Neural progenitor cell (in vitro differentiated cells): Measurements from ENCODE around the gene MPPED1. TPM values are rescaled to one million over a fixed set of nuclear protein-coding genes. Genes with fewer than 3 reads are reported as not detected.

Experiments
- DNase-seq: peaks from one replicate; pipeline ENCODE4 v3.0.0-alpha.2; 2016; ENCODE audit warnings: low spot score
- H2AFZ ChIP-seq: fragments of 200-600 bp; sonication (generic); replicated peaks from 2 replicates; pipeline ENCODE4 v1.6.1; 2016; ENCODE audit warnings: antibody characterized with exemption
- H3F3A ChIP-seq: fragments of 200-600 bp; sonication (generic); 2 replicates; pipeline ENCODE4 v1.6.1; 2016; ENCODE audit warnings: antibody characterized with exemption, low read depth
- H3K27ac ChIP-seq: fragments of 200-600 bp; sonication (generic); 2 replicates; pipeline ENCODE4 v1.5.1; 2016; ENCODE audit warnings: mild to moderate bottlenecking
- H3K27me3 ChIP-seq: fragments of 200-600 bp; sonication (generic); 2 replicates; pipeline ENCODE4 v1.6.1; 2016; ENCODE audit warnings: mild to moderate bottlenecking, moderate library complexity
- H3K36me3 ChIP-seq: fragments of 200-600 bp; sonication (generic); 2 replicates; pipeline ENCODE4 v1.5.1; 2016
- H3K4me1 ChIP-seq: fragments of 200-600 bp; sonication (generic); 2 replicates; pipeline ENCODE4 v1.6.1; 2016; ENCODE audit warnings: mixed run types
- H3K4me2 ChIP-seq: fragments of 200-600 bp; sonication (generic); 2 replicates; pipeline ENCODE4 v1.6.1; 2016
- H3K4me3 ChIP-seq: fragments of 200-600 bp; sonication (generic); 2 replicates; pipeline ENCODE4 v1.5.1; 2016
- H3K79me2 ChIP-seq: fragments of 200-600 bp; sonication (generic); 2 replicates; pipeline ENCODE4 v1.6.1; 2016; ENCODE audit warnings: low read depth
- H3K9ac ChIP-seq: fragments of 200-600 bp; sonication (generic); 2 replicates; pipeline ENCODE4 v1.6.1; 2016
- H3K9me3 ChIP-seq: fragments of 200-600 bp; sonication (generic); 2 replicates; pipeline ENCODE4 v1.5.1; 2016; ENCODE audit warnings: low read depth
- H4K20me1 ChIP-seq: fragments of 200-600 bp; sonication (generic); 2 replicates; pipeline ENCODE4 v1.6.1; 2016; ENCODE audit warnings: low read depth
- H3K27ac Mint-ChIP-seq: 3 replicates; pipeline ENCODE4 v1.8.0; 2021; ENCODE audit warnings: mixed read lengths
- H3K27me3 Mint-ChIP-seq: 2 replicates; pipeline ENCODE4 v1.8.0; 2022; ENCODE audit warnings: low read depth, mild to moderate bottlenecking, inconsistent platforms, moderate library complexity, mixed read lengths; ENCODE audit not compliant: insufficient read depth
- H3K36me3 Mint-ChIP-seq: 3 replicates; pipeline ENCODE4 v1.8.0; 2021; ENCODE audit warnings: mixed read lengths
- H3K4me1 Mint-ChIP-seq: 3 replicates; pipeline ENCODE4 v1.8.0; 2021; ENCODE audit warnings: mixed read lengths
- H3K4me3 Mint-ChIP-seq: 3 replicates; pipeline ENCODE4 v1.8.0; 2021; ENCODE audit warnings: mild to moderate bottlenecking, moderate library complexity, mixed read lengths
- H3K9me3 Mint-ChIP-seq: 3 replicates; pipeline ENCODE4 v1.8.0; 2020; ENCODE audit warnings: mixed read lengths
- CTCF ChIP-seq: fragments of 200-600 bp; sonication (generic); IDR thresholded peaks from 2 replicates; pipeline ENCODE4 v1.5.1; 2017; ENCODE audit warnings: antibody characterized with exemption, mild to moderate bottlenecking
- EZH2 ChIP-seq: fragments of 200-600 bp; sonication (generic); IDR thresholded peaks from 2 replicates; pipeline ENCODE4 v1.6.1; 2017; ENCODE audit warnings: antibody characterized with exemption, mild to moderate bottlenecking, moderate library complexity
- EZH2phosphoT487 ChIP-seq: fragments of 200-600 bp; sonication (generic); IDR thresholded peaks from 2 replicates; pipeline ENCODE4 v1.6.1; 2017; ENCODE audit warnings: antibody characterized with exemption
- total RNA-seq: library from RNA; depleted of rRNA; stranded (reverse); fragments of >200 nt; gene quantifications from 2 replicates; pipeline ENCODE4 v1.2.3, GENCODE V29; 2015; ENCODE audit warnings: low replicate concordance

The MPPED1 gene
- total RNA-seq, 1 donor from 2014 or later: 2.0 TPM

DNA sequence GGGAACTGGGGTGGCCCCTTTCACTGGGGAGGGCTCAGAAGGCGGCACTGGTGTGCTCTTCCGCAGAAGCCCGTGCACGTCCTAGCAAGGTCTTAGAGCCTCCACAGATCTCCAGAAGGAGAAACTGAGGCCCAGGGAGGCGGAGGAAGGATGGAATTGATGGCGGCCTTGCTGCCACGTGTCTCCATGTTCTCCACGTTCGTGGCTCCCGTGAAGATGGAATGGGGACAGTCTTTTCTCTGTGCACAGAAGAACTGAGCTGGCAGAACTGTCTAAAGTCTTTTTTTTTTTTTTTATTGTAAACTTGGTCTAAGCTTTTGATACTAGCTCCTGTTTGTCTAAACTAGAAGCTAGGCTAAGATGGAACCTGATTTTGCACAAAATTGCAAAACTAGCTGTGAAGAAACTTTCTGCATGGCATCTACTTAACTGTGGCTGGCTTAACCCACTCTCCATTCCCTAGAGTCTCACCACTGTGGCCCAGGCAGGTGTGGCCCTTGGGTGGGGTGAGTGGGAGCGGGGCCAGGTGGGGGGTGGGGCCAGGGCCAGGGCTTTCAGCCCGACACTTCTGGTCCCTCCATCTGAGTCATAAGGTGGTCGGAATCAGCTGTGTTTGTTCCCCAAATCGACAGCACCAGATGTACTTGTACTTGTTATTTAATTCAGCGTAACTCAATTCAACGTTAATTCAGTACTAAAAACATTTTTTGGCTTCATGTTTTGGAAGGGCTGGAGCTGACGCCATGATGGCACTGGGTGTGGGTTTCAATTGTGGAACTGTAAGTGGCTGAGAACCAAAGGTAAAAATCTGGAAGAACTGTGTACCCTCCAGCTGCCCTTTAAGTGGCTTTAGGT, 120.7 kb downstream of the MPPED1 start:
- no peak overlapping the region for H2AFZ ChIP-seq
- Mint-ChIP-seq H3K27ac (no peak overlapping the region), H3K4me1 (no peaks in the 10 kb centered on the region), H3K27me3 (peaks cover 5% of the 10 kb centered on the region), H3K4me3 (no peak overlapping the region), H3K9me3 (peaks cover 13% of the 10 kb centered on the region), H3K36me3 (no peaks in the 10 kb centered on the region)
- no peak overlapping the region for H3K27ac ChIP-seq
- no peaks in the 10 kb centered on the region for H4K20me1 ChIP-seq
- no peaks in the 10 kb centered on the region for H3K27me3 ChIP-seq
- no peaks in the 10 kb centered on the region for H3K36me3 ChIP-seq
- H3K9ac ChIP-seq: no peak overlapping the region
- TF ChIP-seq CTCF (no peak), EZH2 (no peak), EZH2phosphoT487 (no peak)
- H3F3A ChIP-seq: no peaks in the 10 kb centered on the region
- H3K79me2 ChIP-seq: no peaks in the 10 kb centered on the region
- H3K4me2 ChIP-seq: no peak overlapping the region
- H3K4me1 ChIP-seq: no peaks in the 10 kb centered on the region
- H3K9me3 ChIP-seq: no peaks in the 10 kb centered on the region
- DNase-seq: no peak
- no peak overlapping the region for H3K4me3 ChIP-seq

DNA sequence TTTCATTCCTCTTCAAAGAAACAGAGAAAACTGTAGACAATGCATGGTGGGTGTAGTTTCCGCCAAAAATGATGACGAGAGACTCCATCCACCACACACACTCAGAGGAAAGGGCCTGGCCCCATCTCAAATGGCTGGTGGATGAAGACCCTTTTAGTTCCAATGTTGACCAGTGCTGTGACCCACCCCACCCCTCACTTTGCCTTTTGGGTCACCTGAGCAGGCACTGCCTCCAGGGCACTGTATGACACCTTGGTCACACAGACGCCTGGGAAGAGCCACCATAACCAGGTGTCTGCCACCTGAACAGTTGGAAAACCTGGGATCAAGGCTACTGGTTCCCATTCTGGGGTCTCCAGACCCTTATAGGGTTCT, 121.3 kb downstream of the MPPED1 start:
- no peaks in the 10 kb centered on the region for H3K4me1 Mint-ChIP-seq
- peaks cover 14% of the 10 kb centered on the region for H3K9me3 Mint-ChIP-seq
- no peak overlapping the region for H3K4me3 ChIP-seq
- H3K27me3 Mint-ChIP-seq: peaks cover 5% of the 10 kb centered on the region
- TF ChIP-seq CTCF: no peak
- no peak for TF ChIP-seq EZH2
- TF ChIP-seq EZH2phosphoT487: no peak
- H2AFZ ChIP-seq: no peak overlapping the region
- no peak overlapping the region for H3K27ac Mint-ChIP-seq
- H3K27ac ChIP-seq: no peak overlapping the region
- H3K27me3 ChIP-seq: no peaks in the 10 kb centered on the region
- H3K9ac ChIP-seq: no peak overlapping the region
- no peaks in the 10 kb centered on the region for H3K4me1 ChIP-seq
- no peak for DNase-seq
- H3K4me2 ChIP-seq: no peak overlapping the region
- no peaks in the 10 kb centered on the region for H3F3A ChIP-seq
- H3K36me3 Mint-ChIP-seq: peaks cover 2% of the 10 kb centered on the region
- H3K79me2 ChIP-seq: no peaks in the 10 kb centered on the region
- H4K20me1 ChIP-seq: no peaks in the 10 kb centered on the region
- H3K4me3 Mint-ChIP-seq: no peak overlapping the region
- H3K36me3 ChIP-seq: no peaks in the 10 kb centered on the region
- no peaks in the 10 kb centered on the region for H3K9me3 ChIP-seq

GRCh38 chr22:43533656-43534428, 122.0 kb downstream of the MPPED1 start:
- Histone ChIP-seq H3K4me2 (no peak overlapping the region), H3K27me3 (no peaks in the 10 kb centered on the region), H3K79me2 (no peaks in the 10 kb centered on the region), H2AFZ (no peak overlapping the region), H3F3A (no peaks in the 10 kb centered on the region), H3K9ac (no peak overlapping the region), H3K4me3 (no peak overlapping the region), H3K9me3 (no peaks in the 10 kb centered on the region), H3K27ac (no peak overlapping the region), H3K36me3 (no peaks in the 10 kb centered on the region), H3K4me1 (no peaks in the 10 kb centered on the region), H4K20me1 (no peaks in the 10 kb centered on the region)
- no peaks in the 10 kb centered on the region for H3K4me1 Mint-ChIP-seq
- no peak for TF ChIP-seq EZH2
- DNase-seq: no peak
- peaks cover 16% of the 10 kb centered on the region for H3K9me3 Mint-ChIP-seq
- H3K27me3 Mint-ChIP-seq: peaks cover 5% of the 10 kb centered on the region
- H3K27ac Mint-ChIP-seq: no peak overlapping the region
- H3K36me3 Mint-ChIP-seq: peaks cover 2% of the 10 kb centered on the region
- H3K4me3 Mint-ChIP-seq: no peak overlapping the region

DNA sequence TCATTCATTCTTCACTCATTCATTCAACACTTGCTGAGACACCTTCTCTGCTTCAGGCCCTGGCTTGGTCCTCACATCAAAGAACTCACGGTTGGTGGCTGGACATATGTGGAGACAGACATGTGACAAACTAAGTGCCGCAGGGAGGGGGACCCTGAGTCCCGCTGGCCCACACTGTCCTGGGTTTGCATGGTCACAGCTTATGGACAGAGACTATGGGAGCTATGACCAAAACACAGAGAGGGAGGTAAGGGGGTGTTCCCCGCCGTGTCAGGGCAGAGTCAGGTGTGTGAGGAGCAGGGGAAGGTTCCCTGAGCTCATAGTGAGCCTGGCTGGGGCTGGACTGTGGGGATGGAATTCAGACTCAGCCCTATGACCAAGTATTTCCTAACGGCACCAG, 123.1 kb downstream of the MPPED1 start:
- no peak overlapping the region for H3K4me2 ChIP-seq
- no peaks in the 10 kb centered on the region for H3K27me3 ChIP-seq
- H3K27ac ChIP-seq: no peak overlapping the region
- H4K20me1 ChIP-seq: no peaks in the 10 kb centered on the region
- no peak overlapping the region for H3K4me3 Mint-ChIP-seq
- H3K79me2 ChIP-seq: no peaks in the 10 kb centered on the region
- no peaks in the 10 kb centered on the region for H3F3A ChIP-seq
- no peaks in the 10 kb centered on the region for H3K36me3 ChIP-seq
- peaks cover 2% of the 10 kb centered on the region for H3K36me3 Mint-ChIP-seq
- no peaks in the 10 kb centered on the region for H3K9me3 ChIP-seq
- TF ChIP-seq CTCF: no peak
- TF ChIP-seq EZH2: no peak
- no peak for TF ChIP-seq EZH2phosphoT487
- H3K4me3 ChIP-seq: no peak overlapping the region
- H3K9ac ChIP-seq: no peak overlapping the region
- peaks cover 16% of the 10 kb centered on the region for H3K9me3 Mint-ChIP-seq
- no peak overlapping the region for H3K27ac Mint-ChIP-seq
- no peaks in the 10 kb centered on the region for H3K4me1 ChIP-seq
- peaks cover 6% of the 10 kb centered on the region for H3K27me3 Mint-ChIP-seq
- H2AFZ ChIP-seq: no peak overlapping the region
- no peaks in the 10 kb centered on the region for H3K4me1 Mint-ChIP-seq
- DNase-seq: no peak
